Measurements from ENCODE around the gene ADPRHL1. TPM values are rescaled to one million over a fixed set of nuclear protein-coding genes. Genes with fewer than 3 reads are reported as not detected.

Gene ADPRHL1
- total RNA-seq: 1.2 TPM

DNA sequence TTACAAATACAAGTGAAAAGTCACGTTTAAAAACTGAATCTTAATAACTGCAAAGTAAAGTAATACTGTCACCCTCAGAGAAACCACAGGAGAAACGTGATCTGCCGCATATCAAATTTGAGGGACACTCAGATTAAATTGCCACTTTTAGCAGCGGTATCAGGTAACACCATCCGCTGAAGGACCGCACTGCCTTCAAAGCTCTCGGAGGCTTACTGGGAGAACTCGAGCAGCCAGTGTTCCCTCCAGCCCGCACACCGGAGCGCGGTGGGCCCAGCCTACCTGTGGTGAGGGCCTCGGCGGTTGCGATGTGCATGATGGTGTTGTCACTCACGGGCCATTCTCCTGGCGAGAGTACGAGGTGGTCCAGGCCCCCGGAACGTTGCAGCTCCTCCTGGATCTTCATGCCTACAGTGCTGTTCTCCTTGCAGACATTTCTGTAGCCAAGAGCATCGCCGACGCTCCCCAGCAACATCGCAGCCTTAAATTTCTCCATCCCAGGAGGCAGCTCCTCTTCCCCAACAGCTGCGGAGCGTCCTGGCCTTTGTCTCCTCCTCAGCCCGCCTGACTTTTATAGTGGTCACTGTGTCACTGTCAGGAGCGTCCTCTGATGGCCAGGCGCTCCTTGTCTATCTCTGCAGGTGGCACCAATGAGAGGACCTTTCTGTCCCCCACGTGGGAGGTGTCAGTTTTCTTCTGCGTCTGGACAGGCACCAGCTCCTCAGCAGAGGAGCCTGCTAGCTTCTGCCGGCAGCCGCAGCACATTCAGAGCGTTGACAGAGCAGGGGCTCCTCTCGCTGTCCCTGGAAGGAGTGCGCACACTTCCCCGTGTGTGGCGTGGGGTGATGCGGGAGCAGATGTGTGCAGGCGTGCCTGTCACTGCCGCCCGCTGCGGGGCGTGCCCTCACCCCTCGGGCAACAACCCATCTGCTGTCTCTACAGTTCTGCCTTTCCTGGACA lies at the start of gene ADPRHL1:
Gene ADPRHL1 (minus strand): TSS at position 547 of the 960 bp plus-strand sequence. CDS start 51 bp downstream, at position 496.
- ATAC-seq (no peak), DNase-seq (ENCODE audit: low spot score) (peak; percentile 38)

DNA sequence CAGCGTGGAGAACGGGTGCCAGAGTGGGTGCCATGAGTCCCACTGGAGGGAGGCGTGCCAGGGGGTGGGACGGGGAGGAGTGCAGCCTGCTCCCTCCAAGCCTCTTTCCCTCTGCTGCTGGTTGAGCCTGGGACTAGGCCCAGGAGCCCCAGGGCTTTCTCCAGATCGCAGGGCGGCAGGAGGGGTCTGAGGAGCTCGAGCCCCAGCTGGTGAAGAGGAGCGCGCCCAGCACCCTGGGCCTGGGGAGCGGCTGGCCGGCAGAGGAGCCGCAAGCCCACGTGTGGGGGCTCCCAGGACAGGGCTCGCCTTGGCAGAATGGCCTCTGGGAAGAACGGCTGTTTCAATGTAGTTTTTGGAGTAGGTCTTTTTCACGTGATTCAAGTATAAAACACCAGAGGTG lies 49.4 kb upstream of the ADPRHL1 start:
- DNase-seq (ENCODE audit: low spot score): no peak
- no peak for ATAC-seq

DNA sequence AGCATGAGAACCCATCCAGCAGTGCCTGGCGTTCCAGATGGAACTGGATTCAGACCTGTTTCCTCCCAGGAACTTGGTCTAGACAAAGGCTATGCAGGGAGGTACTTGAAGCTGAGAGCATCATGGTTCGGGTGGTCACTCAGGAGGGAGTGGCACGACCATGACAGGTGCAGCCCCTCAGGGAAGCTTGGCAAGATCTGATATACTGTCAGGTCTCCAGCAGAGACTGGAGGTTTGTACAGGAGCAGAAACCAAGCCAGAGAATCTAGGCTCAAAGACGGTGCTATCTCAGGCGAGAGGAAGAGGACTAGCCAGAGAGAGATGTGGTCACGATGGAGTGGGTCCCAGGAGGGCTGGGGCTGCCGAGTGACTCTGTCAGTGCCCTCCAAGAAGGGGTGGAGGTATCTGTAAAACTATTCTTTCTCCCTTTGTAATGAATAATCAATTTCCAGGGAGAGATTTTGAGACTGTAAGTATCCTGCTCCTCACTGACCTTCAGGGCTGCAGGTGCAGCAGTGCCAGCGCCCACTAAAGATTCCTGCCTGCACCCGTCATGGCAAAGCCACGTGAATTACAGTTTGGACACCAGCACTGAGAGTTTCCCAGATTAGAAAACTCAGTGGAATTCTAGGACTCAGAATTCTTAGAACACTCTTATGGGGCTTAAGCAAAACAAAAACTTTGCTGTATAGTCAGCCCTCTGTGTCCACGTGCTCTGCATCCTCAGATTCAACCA lies 47.4 kb upstream of the ADPRHL1 start:
- DNase-seq (ENCODE audit: low spot score) (no peak), ATAC-seq (no peak)

DNA sequence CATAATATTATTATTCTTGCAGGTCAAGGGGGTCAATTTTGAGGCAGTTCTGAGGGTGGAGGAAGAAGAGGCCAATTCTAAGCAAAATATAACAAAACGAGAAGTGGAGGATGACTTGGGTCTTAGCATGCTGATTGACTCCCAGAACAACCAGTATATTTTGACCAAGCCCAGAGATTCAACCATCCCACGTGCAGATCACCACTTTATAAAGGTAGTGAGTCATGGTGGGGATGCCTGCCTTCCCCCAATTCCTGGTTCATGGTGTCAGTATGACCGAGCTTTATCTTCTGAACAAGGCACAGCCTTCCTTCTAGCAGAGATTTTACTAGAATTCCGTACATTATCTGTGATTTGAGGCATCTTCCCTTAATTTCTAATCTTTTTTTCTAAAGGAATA lies 46.6 kb upstream of the ADPRHL1 start:
- ATAC-seq: no peak
- DNase-seq (ENCODE audit: low spot score): no peak

DNA sequence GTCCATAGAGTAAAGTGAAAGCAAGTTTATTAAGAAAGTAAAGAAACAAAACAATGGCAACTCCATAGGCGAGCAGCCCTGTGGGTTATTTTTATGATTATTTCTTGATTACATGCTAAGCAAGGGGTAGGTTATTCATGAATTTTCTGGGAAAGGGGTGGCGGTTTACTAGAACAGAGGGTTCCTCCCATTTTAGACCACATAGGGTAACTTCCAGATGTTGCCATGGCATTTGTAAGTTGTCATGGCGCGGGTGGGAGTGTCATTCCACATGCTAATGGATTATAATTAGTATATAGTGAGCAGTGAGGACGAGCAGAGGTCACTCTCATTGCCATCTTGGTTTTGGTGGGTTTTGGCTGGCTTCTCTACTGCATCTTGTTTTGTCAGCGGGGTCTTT lies 45.6 kb upstream of the ADPRHL1 start:
- ATAC-seq (no peak), DNase-seq (ENCODE audit: low spot score) (no peak)

DNA sequence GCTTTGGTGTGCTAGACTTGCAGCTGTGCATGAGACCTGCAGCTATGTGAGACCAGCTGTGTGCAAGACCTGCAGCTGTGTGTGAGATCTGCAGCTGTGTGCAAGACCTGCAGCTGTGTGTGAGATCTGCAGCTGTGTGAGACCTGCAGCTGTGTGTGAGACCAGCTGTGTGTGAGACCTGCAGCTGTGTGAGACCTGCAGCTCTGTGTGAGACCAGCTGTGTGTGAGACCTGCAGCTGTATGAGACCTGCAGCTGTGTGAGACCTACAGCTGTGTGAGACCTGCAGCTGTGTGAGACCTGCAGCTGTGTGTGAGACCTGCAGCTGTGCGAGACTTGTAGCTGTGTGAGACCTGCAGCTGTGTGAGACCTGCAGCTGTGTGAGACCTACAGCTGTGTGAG lies 43.9 kb upstream of the ADPRHL1 start:
- no peak for ATAC-seq
- DNase-seq (ENCODE audit: low spot score): no peak

DNA sequence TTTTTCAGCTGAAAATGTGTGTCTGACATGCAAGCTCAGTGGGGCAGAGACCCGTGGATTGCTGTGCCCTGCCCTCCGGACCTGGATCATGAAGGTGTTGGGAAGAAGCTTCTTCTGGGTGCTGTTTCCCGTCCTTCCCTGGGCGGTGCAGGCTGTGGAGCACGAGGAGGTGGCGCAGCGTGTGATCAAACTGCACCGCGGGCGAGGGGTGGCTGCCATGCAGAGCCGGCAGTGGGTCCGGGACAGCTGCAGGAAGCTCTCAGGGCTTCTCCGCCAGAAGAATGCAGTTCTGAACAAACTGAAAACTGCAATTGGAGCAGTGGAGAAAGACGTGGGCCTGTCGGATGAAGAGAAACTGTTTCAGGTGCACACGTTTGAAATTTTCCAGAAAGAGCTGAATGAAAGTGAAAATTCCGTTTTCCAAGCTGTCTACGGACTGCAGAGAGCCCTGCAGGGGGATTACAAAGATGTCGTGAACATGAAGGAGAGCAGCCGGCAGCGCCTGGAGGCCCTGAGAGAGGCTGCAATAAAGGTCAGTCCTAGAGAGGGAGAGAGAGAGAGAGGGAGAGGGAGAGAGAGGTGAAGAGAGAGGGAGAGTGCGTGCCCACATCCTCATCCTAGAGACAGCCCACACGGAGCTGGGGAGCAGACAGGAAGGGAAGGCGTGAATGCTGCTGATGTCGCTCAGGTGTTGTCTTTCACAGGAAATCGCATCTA lies 42.4 kb upstream of the ADPRHL1 start:
- ATAC-seq (no peak), DNase-seq (ENCODE audit: low spot score) (peak; percentile 37)

DNA sequence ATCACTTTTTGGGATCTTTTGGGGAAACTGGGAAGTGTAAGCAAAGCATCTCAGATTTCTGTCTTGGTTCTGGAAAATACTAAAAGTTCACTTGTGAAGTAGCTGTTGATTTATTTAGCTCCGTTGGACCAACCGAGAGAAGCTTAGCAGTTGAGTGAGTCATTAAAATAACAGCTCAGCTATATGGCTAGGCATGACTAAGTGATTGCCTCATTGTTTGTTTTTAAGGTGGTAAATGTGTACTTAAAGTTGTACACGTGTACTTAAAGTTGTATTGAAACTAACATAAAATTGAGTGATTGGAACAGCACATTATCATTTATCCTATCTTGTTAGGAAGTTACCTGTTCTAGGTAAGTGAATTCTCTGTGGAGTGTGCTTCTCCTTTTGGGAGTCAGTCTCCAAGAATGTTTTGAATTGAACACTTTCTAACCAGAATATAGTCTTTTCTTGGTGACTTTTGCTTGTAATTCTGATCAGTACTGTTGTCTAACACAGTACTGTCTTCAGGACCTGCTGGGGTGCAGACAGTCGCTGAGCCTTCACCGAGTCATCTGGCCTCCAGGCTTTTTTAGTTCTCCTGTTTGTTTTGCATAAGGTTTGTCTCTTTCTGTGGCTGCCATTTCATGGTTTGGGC lies 40.1 kb upstream of the ADPRHL1 start:
- DNase-seq (ENCODE audit: low spot score): no peak
- ATAC-seq: no peak

DNA sequence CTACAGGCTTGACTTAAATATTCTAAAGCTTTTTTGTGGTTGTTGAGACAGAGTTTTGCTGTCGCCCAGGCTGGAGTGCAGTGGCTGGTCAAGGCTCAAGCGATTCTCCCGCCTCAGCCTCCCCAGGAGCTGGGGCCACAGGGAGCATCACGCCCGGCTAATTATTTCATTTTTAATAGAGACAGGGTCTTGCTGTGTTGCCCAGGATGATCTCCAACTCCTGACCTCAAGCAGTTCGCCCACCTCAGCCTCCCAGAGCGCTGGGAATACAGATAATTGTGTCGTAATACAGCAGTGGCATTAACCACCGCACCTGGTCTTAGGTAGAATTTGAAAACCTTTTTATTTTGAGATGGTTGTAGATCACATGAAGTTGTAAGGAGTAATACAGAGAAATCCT lies 38.7 kb upstream of the ADPRHL1 start:
- peak; percentile 41 for DNase-seq (ENCODE audit: low spot score)
- no peak for ATAC-seq

DNA sequence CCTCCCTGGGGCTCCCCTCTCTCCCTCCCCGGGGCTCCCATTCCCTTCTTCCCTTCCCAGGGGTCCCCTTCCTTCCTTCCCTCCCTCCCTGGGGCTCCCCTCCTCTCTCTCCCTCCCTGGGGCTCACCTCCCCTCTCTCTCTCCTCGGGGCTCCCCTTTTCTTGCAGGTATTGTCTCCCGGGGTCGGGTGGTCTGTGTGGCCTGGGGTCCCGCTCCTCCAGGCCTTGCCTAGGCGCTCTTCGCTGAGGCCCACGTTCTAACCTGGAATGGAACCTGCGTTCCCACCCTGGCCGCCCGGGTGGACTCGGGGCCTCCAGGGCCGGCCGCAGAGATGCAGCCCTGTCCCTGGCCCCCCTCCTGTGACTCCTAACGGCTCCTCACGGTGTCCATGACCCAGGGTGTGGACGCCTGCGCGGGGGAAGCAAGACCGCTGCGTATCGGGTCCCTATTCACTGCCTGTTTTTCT lies 38.2 kb upstream of the ADPRHL1 start:
- DNase-seq (ENCODE audit: low spot score) (peak; percentile 48), ATAC-seq (no peak)

DNA sequence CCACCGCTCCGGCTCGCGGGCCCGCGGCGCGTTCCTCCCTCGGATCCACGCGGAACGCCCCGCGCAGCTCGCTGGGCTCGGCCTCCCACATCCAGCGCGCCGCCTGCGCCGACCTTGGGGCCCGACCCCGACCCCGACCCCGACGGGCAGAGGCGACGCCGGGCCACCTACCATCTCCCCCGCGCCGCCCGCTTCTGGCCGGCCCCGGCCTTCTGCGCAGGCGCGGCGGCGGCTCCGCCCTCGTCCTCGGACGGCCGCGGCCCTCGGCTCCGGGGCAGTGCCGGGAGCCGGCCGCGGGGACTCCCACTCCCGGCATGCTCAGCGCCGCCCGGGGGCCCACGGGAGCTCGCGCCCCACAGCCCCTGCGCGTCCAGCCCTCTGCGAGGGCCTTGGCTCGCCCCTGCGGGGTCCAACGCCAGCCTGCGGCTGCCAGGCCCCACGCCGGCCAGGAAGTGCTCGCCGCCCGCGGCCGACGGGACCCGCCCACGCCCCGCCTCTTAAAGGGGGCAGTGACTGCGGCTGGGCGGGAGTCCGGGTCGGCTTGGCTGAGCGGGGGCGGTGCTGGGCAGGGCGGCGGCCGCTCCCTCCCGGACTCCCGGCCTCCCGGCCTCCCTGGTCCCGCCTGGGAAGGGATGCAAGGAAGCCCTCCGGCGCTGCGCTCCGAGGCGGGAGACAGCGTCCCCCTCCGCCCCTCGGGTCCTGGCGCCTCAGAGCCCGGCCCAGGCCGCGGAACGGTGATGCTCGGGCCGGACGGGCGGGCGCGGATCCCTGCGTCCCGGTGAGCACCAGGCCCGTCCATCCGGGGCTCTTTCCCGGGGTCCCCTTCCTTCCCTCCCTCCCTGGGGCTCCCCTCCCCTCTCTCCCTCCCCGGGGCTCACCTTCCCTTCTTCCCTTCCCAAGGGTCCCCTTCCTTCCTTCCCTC lies 37.5 kb upstream of the ADPRHL1 start, which contains the start of gene DCUN1D2:
Gene DCUN1D2 (minus strand): TSS at position 216 of the 922 bp plus-strand sequence. CDS start 42 bp downstream, at position 174.
- peak; percentile 97 for DNase-seq (ENCODE audit: low spot score)
- peak; percentile 92 for ATAC-seq

DNA sequence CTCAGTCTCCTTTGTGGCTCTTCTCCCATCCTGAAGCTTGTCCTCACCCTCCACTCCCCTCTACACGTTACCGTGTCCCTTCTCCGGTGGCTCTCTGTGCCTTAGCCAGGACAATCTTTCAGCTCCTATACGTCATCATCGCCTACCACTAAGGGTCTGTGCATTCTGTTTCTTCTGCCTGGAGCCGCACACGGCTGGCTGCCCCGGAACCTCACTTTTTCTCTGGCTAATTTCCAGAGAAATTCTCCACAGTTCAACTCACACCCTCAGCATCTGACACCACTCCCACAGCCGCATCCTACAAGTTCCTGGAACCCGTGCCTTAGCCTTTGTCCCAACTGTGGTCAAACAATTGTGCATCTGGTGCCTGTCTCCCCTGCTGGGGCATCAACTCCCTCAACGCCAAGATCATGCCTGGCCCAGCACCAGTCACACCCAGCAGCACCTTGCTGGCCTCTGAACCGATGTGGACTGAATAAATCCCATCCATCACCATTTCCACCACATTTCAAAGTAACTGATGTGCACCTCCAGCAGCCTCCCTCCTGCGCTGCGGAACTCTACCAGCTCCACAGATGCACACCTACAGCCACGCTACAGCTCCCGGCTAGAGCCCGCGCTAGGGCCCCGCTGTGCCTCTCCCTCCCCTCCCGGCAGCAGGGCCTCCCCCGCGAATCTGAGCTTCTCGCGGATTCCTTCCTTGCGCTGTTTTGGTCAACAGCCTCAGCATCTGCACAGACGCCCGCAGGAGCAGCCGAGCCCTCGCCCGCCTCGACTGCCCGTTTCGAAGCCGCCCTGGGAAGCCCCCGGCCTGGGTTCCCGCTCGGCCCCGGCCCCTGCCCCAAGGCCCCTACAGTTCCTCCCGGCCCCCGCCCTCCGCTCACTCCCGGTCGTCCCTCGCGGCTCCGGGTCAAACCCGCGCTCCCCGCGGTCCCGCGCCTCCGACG lies 36.5 kb upstream of the ADPRHL1 start:
- peak; percentile 46 for DNase-seq (ENCODE audit: low spot score)
- ATAC-seq: peak; percentile 5

DNA sequence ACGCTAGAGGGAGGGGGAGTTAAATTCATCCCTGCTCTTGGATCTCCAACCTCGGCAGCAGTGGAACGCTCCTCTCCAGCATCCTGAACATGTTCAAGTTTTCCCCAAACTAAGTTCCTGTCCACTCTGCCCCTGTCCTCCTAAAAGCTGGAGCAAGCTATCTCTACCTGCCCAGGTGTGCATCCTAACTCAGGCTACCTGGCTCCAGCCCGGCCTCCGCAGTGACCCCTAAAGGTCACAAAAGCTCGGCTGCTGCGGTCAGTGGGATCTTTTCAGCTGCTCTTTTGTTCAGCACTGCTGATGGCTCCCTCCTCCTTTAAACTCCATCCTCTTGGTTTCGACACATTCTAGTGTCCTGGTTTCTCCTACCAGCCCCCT lies 35.9 kb upstream of the ADPRHL1 start:
- ATAC-seq (no peak), DNase-seq (ENCODE audit: low spot score) (peak; percentile 41)

DNA sequence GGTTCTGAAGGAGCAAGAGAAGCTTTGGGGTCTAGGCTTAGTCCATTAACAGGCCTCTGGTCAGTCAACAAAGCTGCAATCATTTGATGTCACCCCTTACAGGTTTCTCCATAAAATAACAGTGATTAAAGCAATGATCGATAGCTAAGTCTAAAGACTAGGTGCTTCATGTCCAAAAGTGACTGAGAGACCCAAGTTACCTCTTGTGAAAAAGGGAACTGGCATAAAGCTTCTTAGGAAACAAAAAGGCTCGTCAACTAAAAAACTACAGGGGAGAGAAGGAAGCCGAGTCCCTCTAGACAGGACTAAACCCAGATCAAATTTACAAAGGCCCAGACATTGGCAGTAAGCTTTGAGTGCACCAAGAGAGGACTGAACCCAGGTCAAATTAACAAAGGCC lies 35.0 kb upstream of the ADPRHL1 start:
- DNase-seq (ENCODE audit: low spot score) (no peak), ATAC-seq (peak; percentile 5)

DNA sequence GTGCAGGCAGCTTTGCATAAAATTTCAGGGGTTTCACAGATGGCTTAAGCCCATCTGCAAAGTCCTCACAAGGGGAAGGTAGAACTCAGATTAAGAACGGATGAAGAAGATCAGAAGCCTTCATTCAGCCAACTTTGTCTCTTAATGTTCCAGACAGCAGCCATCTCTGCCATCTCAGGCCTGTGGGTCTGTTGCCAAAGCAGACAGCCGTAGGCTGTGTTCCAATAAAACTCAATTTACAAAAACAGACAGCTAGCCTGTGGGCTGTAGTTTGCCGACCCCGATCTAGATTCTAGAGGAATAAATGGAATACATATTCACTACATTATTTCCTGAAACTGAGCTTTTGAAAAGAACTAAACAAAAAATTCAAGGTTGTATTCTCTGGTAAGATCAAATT lies 33.4 kb upstream of the ADPRHL1 start:
- DNase-seq (ENCODE audit: low spot score): no peak
- no peak for ATAC-seq

DNA sequence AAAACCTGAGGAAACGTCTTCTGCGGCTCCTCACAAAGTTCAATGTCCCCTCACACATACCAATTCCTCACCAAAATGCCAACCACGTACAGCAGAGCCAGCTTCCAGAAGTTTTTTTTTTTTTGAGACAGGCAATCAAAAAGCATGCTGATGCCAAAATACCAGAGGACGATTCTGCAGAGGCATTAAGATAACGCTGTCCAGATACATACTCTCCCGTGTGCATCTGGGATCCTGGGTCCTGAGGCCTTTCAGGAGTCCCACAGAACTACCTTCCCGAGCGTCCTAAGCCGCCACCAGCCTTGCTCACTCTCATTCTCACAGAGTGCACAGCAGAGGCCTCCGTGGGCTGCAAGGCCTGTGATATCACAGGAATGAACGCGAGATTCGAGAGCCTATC lies 32.3 kb upstream of the ADPRHL1 start:
- DNase-seq (ENCODE audit: low spot score) (no peak), ATAC-seq (no peak)

DNA sequence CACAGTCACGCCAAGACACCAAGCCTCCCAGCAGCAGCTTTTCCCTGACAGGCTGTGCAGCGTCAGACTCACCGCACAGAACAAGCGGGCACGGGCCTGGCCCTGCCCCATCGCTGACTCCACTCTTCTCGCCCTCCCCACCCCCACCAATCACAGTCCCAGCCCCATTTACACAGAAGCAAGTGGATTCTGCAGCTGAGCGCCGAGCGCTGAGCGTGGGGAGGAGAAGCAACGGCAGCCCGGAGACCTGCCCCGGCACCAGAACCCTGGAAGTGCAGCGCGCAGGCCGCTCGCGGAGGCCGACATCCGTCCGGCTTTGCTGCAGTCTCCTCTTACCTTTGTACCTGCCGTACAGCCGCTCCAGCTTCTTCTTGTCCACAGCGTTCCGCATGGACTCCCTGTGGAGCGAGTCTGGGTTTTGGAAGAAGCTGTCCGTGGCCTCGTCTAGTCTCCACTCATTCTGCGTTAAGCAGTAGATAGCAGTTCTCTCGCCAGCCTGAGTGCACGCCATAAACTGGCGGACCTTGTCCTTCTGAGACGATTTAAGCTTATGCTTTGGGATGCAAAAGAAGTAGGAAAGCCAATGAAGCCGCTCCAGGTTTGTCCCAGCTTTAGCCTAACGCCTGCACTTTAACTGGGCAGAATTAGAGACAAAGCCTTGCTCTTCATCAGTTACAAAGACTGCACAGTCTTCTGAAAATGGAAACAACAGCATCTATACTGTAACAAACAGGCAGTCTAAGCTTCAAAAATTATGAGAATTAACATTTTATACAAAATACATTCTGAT lies 30.4 kb upstream of the ADPRHL1 start:
- ATAC-seq (peak; percentile 42), DNase-seq (ENCODE audit: low spot score) (no peak)

DNA sequence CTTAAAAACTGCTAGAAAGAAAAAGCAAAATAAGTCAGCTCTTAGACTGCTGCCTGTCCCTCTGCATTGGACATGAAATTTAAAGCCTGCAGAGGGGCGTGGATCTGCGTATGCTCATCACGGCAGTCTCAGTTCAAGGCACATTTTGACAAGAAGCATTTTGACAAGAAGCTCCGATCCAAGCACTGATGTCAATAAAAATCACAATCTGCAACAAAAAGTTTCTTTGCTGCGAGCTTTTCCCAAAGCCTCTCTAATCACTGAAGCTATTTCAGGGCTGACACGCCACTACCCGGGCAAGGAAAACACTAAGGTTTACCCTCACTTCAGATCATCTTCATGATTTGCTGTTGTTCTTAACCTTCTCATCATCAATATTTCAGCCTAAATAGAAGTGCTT lies 29.8 kb upstream of the ADPRHL1 start:
- DNase-seq (ENCODE audit: low spot score): no peak

More for the DNA sequence above, 29.8 kb upstream of the ADPRHL1 start:
- no peak for ATAC-seq

Measured in left lobe of liver (tissue), 2 donors.